ENCODE data around the gene IFI16.
"Not testable (repeated sequence)": the region's sequence is repeated elsewhere in the genome, so short reads cannot be mapped to it uniquely, and the experiment has no call there.

IFI16 gene

DNA sequence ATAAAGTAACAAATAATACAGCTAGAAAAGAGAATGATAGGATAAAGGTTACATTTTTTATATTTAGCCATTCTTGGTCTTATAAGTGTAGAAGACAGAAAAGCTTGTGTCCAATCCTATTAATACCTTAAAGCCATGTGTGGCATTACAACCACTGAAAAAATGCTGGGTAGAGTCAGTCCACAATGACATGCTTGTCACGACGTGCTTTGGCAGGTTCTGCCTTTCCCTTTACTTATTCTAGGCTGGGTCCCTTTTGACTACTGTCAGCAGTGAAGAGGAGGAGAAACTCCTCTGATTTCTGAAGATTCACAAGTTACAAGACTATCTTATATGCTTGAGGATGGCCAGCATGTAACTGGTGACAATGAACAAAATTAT, 81.5 kb downstream of the IFI16 start:
- DNase-seq (ENCODE audit: low read depth in 2 of 3, low spot score in 1 of 3), result no peak

DNA sequence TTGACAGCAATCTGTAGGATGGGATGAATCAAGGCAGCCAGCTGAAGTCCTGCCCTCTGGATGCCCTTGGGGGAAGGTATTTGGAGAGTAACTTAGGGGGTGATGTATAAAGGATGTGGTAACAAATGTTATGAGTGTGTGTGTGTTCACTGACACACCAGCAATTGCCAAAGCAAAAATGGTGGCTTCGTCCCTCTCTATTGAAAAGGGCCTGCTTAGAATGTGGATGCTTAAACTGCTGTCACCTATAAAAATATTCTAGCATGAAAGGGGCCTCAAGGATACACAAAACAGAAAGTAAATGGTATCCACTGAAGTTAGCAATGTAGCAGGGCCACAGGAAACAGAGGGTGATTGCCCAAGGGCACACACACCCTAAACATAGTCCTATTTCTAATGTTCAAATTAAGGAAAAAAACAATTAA, 81.9 kb downstream of the IFI16 start:
- peak in 1 of 3 donors; percentile 16 for DNase-seq (ENCODE audit: low read depth in 2 of 3, low spot score in 1 of 3)

DNA sequence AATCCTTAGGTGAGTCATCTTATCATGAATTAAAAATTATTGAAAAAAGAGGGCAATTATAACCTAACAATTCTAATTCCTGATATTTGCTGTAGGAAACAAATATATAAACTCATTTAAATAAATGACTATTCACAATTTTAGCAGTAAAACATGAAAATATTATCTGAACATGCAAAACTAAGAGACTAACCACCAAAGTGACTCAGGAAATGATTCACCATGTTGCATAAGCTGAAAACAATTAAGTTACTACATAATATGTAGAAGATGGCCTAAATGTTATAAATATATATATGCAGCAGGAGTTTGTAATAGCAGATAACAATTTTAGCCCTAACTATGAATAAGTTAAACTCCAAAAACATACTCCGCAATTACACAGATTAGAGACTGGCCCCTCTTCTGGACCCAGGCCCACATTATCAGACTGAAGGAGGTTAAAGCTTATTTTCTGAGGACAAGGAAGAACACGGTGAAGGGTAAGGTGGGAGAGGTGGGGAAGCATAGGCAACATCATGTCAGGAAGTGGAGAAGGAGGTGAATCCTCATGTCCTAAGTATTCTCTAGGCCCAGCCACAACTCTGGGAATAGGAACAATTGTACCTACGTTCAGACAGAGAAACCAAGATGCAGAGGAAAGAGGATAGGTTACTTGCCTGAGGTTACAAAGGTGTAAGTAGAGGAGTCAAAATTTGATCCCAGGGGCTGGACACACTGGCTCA, 82.5 kb downstream of the IFI16 start:
- DNase-seq (ENCODE audit: low read depth in 2 of 3, low spot score in 1 of 3), result no peak

DNA sequence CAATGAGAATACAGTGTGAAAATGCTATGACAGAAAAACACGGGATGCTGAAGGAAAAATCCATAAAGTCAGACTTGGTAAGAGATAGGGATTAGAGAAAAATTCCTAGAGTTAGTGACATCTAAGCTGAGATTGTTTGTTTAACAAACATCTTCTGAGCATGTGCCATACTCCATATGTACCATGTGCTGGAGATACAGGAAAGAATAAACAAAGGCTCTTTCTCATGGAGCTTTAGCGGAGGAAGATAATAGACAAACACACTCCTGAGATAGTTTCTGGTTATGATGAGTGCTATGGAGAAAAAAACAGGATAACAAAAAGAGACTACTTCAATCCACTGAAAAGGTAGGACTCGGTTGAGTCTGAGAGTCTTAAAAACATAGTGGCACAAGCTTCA, 88.9 kb downstream of the IFI16 start:
- DNase-seq (ENCODE audit: low read depth in 2 of 3, low spot score in 1 of 3), result no peak

DNA sequence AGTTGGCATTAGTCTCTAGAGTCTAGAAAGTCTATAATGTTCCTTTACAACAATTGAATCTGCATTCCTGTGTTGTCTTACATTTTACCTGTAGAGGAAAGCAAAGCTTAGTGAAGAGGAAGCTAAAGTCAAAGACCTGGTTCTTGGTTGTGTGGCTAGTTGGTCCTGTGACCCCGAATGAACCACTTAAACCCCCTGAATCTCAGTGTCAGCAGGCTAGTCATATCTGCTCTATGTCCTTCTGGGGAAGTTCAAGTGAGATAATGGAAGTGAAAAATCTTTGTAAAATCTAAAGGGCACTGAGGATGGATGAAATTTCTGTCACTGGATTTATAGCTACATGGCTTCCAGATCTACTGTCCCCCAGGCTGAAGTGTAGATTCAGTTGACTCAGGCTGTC, 90.9 kb downstream of the IFI16 start:
- no peak for DNase-seq (ENCODE audit: low read depth in 2 of 3, low spot score in 1 of 3)

DNA sequence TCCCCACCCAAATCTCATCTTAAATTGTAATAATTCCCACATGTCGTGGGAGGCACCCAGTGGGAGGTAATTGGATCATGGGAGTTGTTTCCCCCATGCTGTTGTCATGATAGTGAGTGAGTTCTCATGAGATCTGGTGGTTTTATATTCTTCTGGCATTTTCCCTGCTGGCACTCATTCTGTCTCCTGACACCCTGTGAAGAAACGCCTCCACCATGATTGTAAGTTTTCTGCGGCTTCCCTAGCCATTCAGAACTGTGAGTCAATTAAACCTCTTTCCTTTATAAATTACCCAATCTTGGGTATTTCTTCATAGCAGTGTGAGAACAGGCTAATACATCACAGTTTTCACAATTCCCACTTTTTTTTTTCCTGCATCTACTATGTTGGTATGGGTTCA, 93.3 kb downstream of the IFI16 start:
- DNase-seq (ENCODE audit: low read depth in 2 of 3, low spot score in 1 of 3), result not testable (repeated sequence)

All from stimulated activated CD4-positive, alpha-beta T cell treated with anti-CD3 and anti-CD28 coated beads, Interleukin-12 subunit alpha, Interleukin-12 subunit beta, amount 100 ng/mL, for 48 hours (primary cell).